Measurements from ENCODE around the gene DMRTB1. TPM values are rescaled to one million over a fixed set of nuclear protein-coding genes. Genes with fewer than 3 reads are reported as not detected.

Gene DMRTB1
- total and polyA plus RNA-seq, 2 of the 4 experiments (the other 2 are of a cell fraction): not detected

- no CpG with 5 or more reads among the region's 4 CpGs for WGBS, 2 experiments (ENCODE audit: extremely low coverage in 2 of 2, insufficient read length in 1 of 2)
- CTCF ChIA-PET: no interaction called here
- no peak overlapping the region for H2AFZ ChIP-seq (replicated peaks; ENCODE audit: low read length, poor library complexity)
Measured at GRCh38 chr1:53435151-53435550, 24.0 kb upstream of the DMRTB1 start.

More at GRCh38 chr1:53435151-53435550, 24.0 kb upstream of the DMRTB1 start:
- Histone ChIP-seq H2BK15ac (ENCODE audit: low read depth, low read length) (no peak overlapping the region), H4K20me1 (ENCODE audit: insufficient read depth, low read length) (no peaks in the 10 kb centered on the region), H3K4me1 (ENCODE audit: control insufficient read depth, insufficient read depth, low read length) (no peaks in the 10 kb centered on the region), H3K14ac (replicated peaks; ENCODE audit: low read depth, low read length) (no peak overlapping the region), H3K18ac (ENCODE audit: low read depth, low read length) (no peak overlapping the region), H3K27ac (ENCODE audit: insufficient read depth, low read length) (no peak overlapping the region), H2AK9ac (replicated peaks; ENCODE audit: low read depth, low read length, poor library complexity) (no peak overlapping the region), H2BK5ac (ENCODE audit: low read depth, low read length, poor library complexity, severe bottlenecking) (no peak overlapping the region), H4K5ac (ENCODE audit: low read depth, low read length) (no peak overlapping the region), H3K9ac (ENCODE audit: low read depth, low read length) (no peak overlapping the region), H2BK20ac (ENCODE audit: low read depth, low read length) (no peak overlapping the region), H3K9me3 (ENCODE audit: control insufficient read depth, insufficient read depth, low read length) (peaks cover 3% of the 10 kb centered on the region; the same call in 1 of the 2 replicates), H4K91ac (ENCODE audit: insufficient read depth, low read depth, low read length) (no peak overlapping the region), H3K27me3 (ENCODE audit: control insufficient read depth, insufficient read depth, low read length) (peaks cover 36% of the 10 kb centered on the region), H3K79me1 (ENCODE audit: low read depth in 1 of 2, low read length in 2 of 2) (no peaks in the 10 kb centered on the region), H3K4ac (ENCODE audit: low read depth, low read length) (no peak overlapping the region), H3K23ac (ENCODE audit: low read depth, low read length) (no peak overlapping the region), H3K4me2 (ENCODE audit: low read depth, low read length) (no peak overlapping the region), H2AK5ac (ENCODE audit: low read depth, low read length) (no peak overlapping the region), H3K4me3 (ENCODE audit: insufficient read depth, low read depth, low read length) (no peak overlapping the region), H3K36me3 (ENCODE audit: control insufficient read depth, insufficient read depth, low read length) (no peaks in the 10 kb centered on the region), H4K8ac (ENCODE audit: low read depth in 2 of 2, low read length in 2 of 2) (no peak overlapping the region), H3K9me1 (ENCODE audit: insufficient read depth, low read length) (no peaks in the 10 kb centered on the region; the same call in 1 of the 2 replicates), H3K56ac (ENCODE audit: extremely low read depth, insufficient read depth, low read length) (no peak overlapping the region), H2BK120ac (ENCODE audit: low read depth, low read length) (no peak overlapping the region)
- TF ChIP-seq POLR2A (IDR thresholded peaks at IDR 0.05; ENCODE audit: low read depth, low read length) (no peak), CHD1 (IDR thresholded peaks at IDR 0.05; ENCODE audit: low read depth, low read length) (no peak), MAFK (IDR thresholded peaks at IDR 0.05; ENCODE audit: low read depth, low read length) (no peak), NFE2L2 (IDR thresholded peaks at IDR 0.05; ENCODE audit: low read depth, low read length) (no peak), MAZ (IDR thresholded peaks at IDR 0.05; ENCODE audit: borderline replicate concordance, low read depth, low read length) (no peak), RAD21 (IDR thresholded peaks at IDR 0.05; ENCODE audit: low read length) (no peak), FOS (IDR thresholded peaks at IDR 0.05; ENCODE audit: low read depth, low read length) (no peak), ELK1 (IDR thresholded peaks at IDR 0.05; ENCODE audit: borderline replicate concordance, low read depth, low read length) (no peak), CTCF (conservative IDR thresholded peaks at IDR 0.05; ENCODE audit: low read depth, low read length) (no peak), BHLHE40 (IDR thresholded peaks at IDR 0.05; ENCODE audit: low read depth, low read length) (no peak), SMC3 (IDR thresholded peaks at IDR 0.05; ENCODE audit: low read depth, low read length) (no peak), RCOR1 (IDR thresholded peaks at IDR 0.05; ENCODE audit: insufficient replicate concordance, low read length) (no peak), RFX5 (IDR thresholded peaks at IDR 0.05; ENCODE audit: low read depth, low read length) (no peak)
- intact Hi-C loops (cut with micrococcal nuclease) (no loop called here), dilution Hi-C loops (cut with HindIII; ENCODE audit: low sequenced_read_pairs, unreplicated experiment) (no loop called here), in situ Hi-C loops (cut with MboI; ENCODE audit: low sequenced_read_pairs) (no loop called here)
- no TSS peak for BruUV-seq (replicated peaks)
- POLR2A ChIA-PET (ENCODE audit: unreplicated experiment): no interaction called here
- DNase-seq (no peak), ATAC-seq (ENCODE audit: low read depth) (no peak)
